HG02759 (cell line): ENCODE measurements around the gene TNFRSF8.

Experiments used
- ATAC-seq: cut with Tn5 transposase; IDR thresholded peaks from one replicate; pipeline ENCODE4 v1.9.1; 2021; ENCODE audit warnings: mild to moderate bottlenecking, moderate library complexity; ENCODE audit not compliant: unreplicated experiment

TNFRSF8 gene

DNA sequence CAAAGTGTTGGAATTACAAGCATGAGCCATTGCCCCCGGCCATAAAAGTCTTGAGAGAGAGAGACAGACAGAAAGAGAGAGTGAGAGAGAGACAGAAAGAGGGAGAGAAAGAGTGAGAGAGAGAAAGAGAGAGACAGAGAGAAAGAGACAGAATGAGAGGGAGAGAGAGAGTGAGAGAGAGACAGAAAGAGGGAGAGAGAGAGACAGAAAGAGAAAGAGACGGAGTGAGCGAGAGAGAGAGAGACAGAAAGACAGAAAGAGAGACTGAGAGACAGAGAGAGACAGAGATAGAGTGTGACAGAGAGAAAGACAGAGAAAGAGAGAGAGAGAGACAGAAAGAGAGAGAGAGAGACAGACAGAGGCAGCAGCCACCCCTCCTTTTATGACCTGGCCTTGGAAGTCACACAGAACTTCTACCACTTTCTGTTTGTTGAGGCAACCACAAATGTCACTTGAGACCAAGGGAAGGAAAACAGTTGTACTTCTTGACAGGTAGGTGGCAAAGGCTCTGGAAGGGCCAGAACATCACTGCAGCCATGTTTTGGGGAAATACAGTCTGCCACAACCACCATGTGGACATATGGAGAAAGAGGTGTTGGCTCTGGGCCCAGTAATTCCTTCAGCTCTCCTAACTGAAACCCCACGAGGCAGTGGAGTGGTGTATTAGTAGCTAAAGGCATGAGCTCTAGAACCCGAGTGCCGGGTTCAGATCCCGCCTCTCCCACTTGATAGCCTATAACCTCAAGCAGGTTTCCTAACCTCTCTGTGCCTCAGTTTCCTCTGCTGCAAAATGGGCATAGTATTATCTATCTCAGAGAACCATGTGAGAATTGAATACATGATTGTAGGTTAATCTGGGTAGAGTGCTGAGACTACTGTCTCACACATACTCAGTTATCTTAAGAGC lies 50.6 kb downstream of the TNFRSF8 start:
- ATAC-seq = no peak

DNA sequence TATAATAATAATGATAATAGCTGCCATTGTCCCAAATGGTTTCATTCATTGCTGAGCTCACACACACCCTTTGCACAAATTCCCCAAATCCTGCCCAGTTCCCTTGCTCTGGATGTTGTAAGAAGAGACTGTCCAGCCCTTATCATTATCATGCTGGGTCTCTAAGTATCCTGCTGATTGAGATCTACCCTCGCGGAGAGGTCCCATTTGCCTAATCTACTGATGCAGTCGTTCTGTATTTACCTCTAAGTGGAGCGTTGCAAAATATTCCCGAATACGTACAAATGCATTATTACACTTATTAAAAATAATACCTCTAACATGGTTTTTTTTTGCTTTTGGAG lies 51.2 kb downstream of the TNFRSF8 start:
- ATAC-seq = no peak

DNA sequence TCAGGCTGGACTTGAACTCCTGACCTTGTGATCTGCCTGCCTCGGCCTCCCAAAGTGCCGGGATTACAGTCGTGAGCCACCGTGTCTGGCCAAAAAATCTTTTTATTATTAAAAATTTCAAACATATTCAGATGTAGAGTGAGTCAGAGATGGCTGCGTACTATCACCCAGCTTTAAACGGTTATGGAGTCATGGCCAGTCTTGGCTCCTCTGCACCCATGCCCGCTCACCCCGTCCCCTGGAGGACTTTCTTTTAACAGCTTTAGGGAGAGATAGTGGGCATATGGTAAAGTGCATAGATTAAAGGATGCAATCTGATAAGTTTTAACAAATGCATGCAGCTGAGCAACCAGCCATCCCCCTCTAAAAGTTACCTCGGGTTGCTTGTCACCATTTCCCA lies 51.8 kb downstream of the TNFRSF8 start:
- ATAC-seq = no peak

DNA sequence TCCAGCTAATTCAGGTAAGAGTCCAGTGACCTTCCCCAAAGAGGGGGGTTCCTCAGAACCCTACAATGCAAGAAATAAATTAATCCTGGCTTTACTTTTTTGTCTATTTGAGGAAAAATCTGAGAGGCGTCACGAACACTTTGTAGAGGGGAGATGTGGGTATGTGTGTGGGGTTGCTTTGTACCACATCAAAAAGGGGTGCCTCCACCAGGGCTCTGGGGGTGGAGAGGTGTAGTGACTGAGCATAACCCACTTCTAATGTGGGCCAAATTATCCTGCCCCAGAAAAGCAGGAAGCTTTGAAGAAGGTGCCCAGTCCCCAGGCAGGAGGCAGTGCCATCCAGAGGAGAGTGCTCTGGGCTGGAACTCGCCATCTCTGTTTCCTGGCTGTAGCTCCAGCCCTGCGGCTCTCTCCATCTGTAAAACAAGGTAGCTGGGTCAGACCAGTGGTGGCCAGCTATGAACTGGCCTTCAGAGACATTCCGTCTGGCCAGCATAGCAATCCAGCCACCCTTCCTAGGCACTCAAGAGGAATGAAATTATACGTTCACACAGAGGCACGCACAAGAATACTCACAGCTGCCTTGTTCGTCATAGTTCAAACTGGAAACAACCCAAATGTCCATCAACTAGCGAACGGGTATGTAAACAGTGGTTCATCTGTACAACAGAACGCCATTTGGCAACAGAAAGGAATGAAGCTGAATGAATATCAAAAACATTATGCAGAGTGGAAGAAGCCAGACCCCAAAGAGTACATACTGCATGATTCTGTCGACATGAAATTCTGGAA lies 58.3 kb downstream of the TNFRSF8 start:
- no peak for ATAC-seq

DNA sequence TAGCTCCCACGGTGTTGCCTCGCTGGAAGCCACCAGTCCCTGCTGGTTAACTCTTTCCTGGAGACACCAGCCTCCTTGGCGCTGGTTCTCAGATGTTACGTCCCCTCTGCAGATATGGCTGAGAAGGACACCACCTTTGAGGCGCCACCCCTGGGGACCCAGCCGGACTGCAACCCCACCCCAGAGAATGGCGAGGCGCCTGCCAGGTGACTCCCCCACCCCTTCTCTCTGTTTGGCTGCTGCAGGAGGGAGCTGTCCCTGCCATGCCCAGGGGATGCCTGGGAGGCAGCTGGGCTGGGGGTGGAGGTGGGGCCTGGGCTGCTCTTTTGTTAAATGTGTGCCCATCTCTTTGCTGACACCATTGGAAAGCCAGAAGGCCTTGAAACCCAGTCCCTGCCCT lies 60.1 kb downstream of the TNFRSF8 start:
- no peak for ATAC-seq

DNA sequence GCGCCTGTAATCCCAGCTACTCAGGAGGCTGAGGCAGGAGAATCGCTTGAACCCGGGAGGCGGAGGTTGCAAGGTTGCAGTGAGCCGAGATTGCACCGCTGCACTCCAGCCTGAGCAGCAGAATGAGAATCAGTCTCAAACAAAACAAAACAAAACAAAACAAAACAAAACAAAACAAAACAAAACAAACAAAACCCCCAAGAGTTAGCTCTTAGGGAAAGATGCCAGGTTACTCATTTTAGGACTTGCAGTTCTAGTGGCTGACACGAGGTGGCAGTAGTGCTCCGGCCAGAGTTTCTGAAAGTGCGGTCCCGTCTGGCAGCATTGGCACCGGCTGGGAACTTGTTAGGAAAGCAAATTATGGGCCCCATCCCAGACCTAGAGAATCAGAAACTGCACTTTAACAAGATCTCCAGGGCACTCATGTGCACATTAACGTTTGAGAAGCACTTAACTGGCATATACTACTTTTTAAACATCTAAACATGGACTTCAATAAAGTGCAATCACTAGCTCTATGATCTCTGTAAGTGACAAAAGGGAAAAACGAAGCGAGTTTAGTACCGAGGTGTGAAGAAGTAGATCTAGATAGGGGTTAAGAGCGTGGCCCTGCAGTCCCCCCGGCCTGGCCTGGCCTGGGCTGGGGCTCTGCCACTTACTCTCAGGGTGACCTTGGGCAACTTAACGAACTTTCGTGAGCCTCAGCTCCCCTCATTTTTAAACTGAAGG lies 61.8 kb downstream of the TNFRSF8 start:
- no peak for ATAC-seq

DNA sequence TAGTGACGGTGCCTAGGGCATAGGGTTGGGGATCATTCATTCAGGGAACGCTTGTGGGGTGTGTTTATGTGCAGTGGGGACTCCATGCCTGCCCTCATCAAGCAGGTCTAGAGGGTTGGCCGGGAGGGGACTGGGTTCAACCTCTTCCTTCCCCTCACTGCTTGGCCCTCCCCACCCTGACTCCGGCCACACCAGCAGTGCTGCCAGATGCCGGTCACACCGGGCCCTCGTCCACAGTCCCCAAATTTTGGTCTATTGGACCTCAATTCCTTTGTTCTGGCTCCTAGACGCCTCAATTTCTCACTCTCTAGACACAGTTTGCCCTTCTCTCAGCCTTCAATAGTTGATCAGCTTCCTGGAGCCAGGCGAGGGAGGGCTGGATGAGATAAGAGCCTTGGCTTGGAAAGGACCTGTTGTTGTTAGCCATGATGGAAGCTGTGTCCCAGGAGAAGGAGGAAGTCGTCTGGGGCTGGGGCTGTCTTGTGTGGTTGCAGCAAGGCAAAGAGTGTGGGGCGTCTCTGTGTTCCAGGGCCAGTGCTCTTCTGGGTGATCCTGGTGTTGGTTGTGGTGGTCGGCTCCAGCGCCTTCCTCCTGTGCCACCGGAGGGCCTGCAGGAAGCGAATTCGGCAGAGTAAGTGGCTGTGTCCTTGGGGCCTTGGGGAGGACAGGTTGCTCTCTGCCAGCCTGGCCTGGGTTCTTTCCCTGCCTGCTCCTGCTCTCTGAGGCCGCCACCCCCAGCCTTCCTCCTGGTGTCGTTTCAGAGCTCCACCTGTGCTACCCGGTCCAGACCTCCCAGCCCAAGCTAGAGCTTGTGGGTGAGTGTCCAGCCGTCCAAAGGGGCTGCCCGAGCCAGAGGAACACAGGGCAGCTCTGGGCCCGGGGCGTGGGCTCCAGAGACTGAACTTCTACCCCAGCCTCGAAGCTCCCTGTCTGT lies 62.6 kb downstream of the TNFRSF8 start:
- ATAC-seq = no peak

DNA sequence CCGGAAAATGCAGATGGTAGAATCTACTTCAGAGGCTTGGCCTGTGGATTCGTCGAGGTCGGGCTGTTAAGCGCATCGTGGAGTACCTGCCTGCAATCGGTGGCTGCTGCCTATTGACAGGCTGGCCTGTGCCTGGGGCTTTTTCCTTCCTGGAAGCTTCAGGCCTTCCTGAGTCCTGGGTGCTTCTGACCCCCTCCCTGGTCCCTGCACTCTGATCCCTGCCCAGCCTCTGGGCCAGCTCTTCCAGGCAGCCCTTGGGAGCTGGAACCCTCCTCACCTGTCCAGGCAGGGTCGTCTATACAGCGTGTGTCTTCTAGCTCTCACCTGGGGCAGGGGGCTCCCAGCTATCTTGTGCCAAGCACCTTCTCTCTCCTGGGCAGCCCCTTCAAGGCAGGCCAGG lies 63.7 kb downstream of the TNFRSF8 start:
- no peak for ATAC-seq

DNA sequence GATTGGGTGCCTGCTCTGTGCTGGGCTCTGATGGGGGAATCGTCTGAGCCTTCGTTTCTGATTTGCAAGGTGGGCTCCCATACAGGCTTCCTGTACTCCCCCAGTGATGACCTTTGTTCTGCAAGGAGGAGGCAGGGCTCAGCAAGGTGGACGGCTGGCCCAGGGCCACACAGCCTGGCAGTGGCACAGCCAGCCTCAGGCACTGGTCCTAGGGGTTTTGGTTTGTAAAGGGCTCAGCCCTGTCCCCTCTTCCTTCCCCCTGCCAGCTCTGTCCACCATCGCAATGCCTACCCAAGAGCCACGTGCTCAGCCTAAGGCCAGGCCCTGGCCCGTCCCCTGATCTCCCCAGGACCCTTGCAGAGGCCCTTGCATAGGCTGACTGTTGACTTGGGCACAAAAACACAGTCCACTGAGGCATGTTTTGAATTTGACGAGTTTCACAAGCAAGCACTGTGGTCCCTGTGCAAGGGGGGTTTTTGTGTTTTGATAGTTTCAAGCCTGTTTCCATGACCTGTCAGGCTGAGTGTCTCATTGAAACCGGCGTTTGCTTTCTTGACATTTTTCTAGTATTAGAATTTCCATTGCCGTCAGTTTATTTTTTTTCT lies 64.2 kb downstream of the TNFRSF8 start:
- ATAC-seq = no peak

DNA sequence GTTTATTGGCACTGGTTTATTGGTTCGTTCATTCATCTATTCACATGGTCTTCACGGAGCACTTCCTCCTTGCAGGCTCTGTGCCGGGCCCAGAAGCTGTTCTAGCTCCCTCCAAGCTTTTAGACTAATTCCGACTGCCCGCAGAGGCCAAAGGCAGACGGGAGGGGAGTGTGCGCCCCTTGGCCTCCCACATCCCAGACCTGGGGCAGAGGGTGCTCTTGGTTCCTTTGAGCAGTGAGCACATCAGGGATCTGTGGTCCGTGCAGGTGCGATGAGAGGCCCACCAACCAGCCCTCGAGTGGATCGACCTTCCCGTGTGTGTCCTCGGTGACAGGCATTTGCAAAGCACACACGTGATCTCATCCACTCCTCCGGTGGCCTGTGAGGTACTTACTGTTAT lies 65.0 kb downstream of the TNFRSF8 start:
- ATAC-seq = no peak

DNA sequence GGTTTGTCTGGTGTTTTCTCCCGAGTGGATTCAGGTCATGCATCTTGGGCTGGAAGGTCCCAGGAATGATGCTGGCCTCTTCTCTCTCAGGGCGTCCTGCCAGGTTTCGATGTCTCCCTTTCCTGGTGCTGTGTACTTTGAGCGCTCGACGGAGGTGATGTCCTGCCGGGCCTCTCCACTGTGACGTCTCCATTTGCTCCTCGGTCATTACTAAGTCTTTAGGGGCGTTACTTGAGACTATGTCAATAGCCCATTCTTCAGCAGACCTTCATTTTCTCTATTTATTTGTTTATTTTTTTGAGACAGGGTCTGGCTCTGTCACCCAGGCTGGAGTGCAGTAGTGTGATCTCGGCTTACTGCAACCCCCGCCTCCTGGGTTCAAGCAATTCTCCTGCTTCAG lies 66.5 kb downstream of the TNFRSF8 start:
- ATAC-seq = no peak

DNA sequence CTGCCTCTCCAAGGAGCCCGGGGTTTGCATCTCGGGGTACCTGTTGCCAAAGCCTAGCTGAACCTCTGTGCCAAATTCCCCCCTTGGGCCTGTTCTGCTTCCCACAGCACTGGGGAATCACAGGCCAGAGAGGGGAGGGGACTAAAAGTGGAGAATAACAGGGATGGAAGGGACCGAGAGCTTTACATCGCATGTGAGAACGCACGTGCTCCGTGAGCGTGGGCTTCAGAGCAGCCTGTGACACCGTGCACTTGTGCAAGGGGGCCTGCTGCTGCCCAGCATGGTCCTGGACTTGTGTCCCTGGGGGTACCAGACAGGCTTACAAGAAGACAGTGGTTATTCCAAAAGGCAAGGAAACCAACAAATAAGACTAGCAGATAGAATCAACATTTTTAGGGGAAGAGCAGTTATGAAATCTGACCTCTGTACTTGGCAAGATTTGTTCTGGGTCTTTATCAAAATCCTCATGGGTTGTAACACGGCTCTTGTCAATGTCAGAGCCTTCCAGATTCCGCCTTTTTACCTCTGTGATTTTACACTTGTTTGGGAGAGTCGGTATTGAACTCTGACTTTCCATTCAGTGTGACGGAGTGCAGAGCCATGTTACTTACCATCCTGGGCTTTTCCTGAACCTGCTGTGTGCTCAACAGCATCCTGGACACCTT lies 67.5 kb downstream of the TNFRSF8 start:
- no peak for ATAC-seq

DNA sequence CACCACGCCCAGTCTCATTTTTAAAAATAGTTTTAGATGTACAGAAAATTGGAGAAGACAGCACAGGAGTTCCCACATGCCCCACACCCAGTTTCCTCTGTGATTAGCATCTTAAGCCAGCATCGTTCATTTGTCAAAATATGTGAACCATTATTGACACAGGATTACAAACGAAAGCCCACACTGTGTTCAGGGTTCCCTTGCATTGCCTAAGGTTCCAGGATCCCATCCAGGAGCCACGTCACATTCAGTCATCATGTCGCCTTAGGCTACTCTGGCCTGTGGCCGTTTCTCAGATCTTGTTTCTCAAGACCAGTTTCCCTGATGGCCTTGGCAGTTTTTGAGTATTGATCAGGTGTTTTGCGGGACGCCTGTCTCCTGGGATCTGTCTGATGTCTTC lies 69.0 kb downstream of the TNFRSF8 start:
- ATAC-seq = no peak

DNA sequence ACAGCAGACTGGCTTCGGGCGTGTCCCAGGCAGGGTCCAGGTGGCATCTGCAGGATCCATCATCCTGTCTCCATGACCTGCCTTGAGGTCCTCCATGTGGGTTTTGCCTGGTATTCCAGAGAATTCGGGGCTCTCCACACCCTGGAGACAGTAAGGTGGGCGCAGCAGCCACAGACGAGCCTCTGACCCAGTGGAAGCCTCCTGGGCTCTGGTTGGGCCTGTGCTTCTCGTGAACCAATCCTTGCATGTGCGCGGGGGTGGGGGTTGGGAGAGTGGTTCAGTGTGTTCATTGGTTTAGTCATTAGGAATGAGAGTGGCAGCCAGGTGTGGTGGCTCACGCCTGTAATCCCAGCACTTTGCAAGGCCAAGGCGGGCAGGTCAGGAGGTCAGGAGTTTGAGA lies 71.6 kb downstream of the TNFRSF8 start:
- ATAC-seq = no peak

DNA sequence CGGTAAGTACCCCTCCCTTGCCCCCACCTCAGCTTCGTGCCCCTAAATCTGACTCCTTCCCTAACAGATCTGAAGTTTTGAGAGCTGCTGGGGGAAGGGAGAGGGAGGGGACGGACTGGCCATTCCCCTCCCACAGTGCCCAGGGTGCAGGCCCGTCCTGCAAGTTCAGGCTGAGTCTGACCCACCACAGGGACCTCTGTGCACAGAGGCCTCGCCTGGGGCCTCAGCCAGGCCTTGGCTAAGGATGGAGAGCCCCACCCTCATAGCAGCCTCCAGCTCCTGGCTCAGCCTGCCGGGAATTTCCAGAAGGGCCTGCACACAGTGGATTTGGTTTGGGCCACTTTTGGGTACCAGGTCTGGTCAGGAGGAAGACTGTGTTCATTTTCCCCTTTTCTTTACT lies 72.5 kb downstream of the TNFRSF8 start:
- no peak for ATAC-seq

DNA sequence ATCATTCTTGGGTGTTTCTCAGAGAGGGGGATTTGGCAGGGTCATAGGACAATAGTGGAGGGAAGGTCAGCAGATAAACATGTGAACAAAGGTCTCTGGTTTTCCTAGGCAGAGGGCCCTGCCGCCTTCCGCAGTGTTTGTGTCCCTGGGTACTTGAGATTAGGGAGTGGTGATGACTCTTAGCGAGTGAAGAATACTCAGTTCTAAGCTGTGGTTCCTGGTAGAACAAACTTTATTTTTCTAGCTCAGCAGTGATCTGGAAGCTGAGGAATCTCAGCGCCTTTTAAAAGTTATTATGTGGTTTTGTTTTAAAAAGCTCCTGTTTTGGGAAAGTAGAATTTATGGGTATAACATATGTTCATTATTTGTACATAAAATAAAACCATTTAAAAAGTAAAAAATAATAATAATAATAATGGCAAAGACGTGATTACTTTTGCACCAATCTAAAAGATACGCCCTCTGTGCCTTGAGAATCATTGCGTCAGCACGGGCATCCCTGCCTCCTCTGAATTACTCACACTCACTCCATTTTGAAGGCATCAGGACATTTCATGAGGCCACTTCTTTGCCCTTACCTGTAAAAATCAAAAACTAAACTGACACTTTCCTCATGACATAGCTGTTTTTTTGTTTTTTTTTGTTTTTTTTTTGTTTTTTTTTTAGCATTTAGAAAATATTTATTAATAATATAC lies 74.0 kb downstream of the TNFRSF8 start:
- ATAC-seq = no peak

DNA sequence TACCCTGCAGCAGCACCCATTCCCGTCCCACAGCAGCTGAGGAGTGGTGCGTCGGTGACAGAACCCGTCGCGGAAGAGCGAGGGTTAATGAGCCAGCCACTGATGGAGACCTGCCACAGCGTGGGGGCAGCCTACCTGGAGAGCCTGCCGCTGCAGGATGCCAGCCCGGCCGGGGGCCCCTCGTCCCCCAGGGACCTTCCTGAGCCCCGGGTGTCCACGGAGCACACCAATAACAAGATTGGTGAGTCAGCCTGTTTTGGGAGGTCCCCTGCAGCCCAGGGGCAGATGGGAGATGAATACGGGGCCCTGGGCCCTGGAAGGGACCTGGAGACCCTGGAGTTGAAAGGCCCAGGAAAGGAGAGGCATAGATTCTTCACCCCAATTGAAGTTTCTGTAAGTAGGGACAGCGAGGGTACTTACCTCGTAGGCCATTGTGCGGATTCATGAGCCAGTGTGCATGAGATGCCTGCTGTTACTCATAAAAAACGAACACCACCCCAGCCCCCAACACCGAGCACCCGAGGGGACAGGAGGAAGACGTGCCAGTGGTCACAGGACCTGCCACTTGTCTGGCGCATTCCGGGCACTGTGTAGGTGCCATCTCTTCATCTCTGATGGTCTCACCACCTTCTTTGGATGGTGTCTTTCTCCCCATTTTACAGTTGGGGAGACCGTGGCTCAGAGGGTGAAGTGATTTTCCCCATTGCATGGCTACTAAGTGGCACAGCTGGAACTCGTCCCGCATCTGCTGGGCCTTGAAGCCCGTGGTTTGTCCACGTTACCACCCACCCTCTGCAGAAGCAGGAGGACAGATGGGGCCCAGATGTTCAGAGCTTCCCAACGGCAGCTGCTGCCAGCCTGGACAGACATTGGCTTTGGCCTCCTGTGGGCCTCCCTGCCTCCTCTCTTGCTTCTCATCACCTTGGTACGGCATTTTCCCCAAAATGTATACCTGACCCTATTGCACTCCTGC lies 75.4 kb downstream of the TNFRSF8 start:
- no peak for ATAC-seq

DNA sequence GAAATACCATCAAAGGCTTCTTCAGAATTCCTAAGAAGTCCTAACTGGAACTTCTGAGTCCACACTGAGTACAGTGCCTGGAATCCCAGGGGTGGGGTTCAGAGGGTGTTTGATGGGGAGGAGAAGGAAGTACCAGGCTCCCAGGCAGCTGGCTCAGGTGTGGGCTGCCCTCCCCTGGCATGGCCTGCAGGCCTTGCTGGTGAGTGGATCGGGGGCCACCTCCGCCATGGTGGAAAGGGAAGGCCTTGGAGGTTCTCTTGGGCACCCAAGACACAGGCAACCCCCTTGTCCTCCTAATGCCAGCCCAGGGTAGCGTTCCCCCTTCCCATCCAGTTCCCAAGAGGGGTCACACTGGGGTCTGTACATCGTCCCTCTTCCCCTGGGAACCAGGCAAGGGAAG lies 76.9 kb downstream of the TNFRSF8 start:
- no peak for ATAC-seq
